GM19035 (cell line): ENCODE measurements around the gene ZBTB18.
"Not testable (repeated sequence)": the region's sequence is repeated elsewhere in the genome, so short reads cannot be mapped to it uniquely, and the experiment has no call there.

ENCODE experiments used
- ATAC-seq: cut with Tn5 transposase; IDR thresholded peaks from one replicate; pipeline ENCODE4 v1.9.1; 2021; ENCODE audit not compliant: unreplicated experiment

ZBTB18 gene

GRCh38 chr1:244041466-244042120, 9.5 kb upstream of the ZBTB18 start:
- no peak for ATAC-seq

- no peak for ATAC-seq
Observed at GRCh38 chr1:244042293-244042692, 8.8 kb upstream of the ZBTB18 start.

GRCh38 chr1:244044423-244044822, 6.7 kb upstream of the ZBTB18 start:
- ATAC-seq, result no peak

- not testable (repeated sequence) for ATAC-seq
Observed at GRCh38 chr1:244046254-244046653, 4.8 kb upstream of the ZBTB18 start.

- ATAC-seq, result no peak
Observed at GRCh38 chr1:244046907-244047611, 4.0 kb upstream of the ZBTB18 start.

- peak; percentile 74 for ATAC-seq
Observed at GRCh38 chr1:244047621-244048255, 3.3 kb upstream of the ZBTB18 start.

- ATAC-seq, result peak; percentile 74
Observed at GRCh38 chr1:244048256-244049161, 2.6 kb upstream of the ZBTB18 start.

GRCh38 chr1:244049162-244050013, 1.7 kb upstream of the ZBTB18 start:
- no peak for ATAC-seq

GRCh38 chr1:244050014-244050834, 859 bp upstream of the ZBTB18 start:
- ATAC-seq, result no peak

- ATAC-seq, result no peak
Observed at GRCh38 chr1:244052016-244052727, 1.1 kb downstream of the ZBTB18 start.

GRCh38 chr1:244052728-244053312, 1.7 kb downstream of the ZBTB18 start:
- ATAC-seq, result no peak

- no peak for ATAC-seq
Observed at GRCh38 chr1:244053831-244054230, 2.7 kb downstream of the ZBTB18 start.

GRCh38 chr1:244054247-244054923, 3.3 kb downstream of the ZBTB18 start:
- ATAC-seq, result no peak

GRCh38 chr1:244054924-244055263, 3.8 kb downstream of the ZBTB18 start:
- ATAC-seq, result no peak

- no peak for ATAC-seq
Observed at GRCh38 chr1:244056577-244056976, 5.5 kb downstream of the ZBTB18 start.

GRCh38 chr1:244057474-244058385, 6.6 kb downstream of the ZBTB18 start:
- ATAC-seq, result no peak

- ATAC-seq, result no peak
Observed at GRCh38 chr1:244060117-244060516, 9.0 kb downstream of the ZBTB18 start.
